Eye (tissue), 1 donor: ENCODE measurements around the gene GNRHR.
"Not testable (repeated sequence)": the region's sequence is repeated elsewhere in the genome, so short reads cannot be mapped to it uniquely, and the experiment has no call there.

Experiments used
- DNase-seq: peaks from one replicate; pipeline ENCODE4 v3.0.0-alpha.2; 2015

GNRHR gene

GRCh38 chr4:67754288-67754687, at the start of gene GNRHR:
Gene GNRHR (minus strand): TSS chr4:67754388. CDS start chr4:67754335, 53 bp downstream.
- DNase-seq = no peak

GRCh38 chr4:67796810-67797209, 42.6 kb upstream of the GNRHR start:
- no peak for DNase-seq

- no peak for DNase-seq
Measured at GRCh38 chr4:67790721-67791120, 36.5 kb upstream of the GNRHR start.

GRCh38 chr4:67787311-67787710, 33.1 kb upstream of the GNRHR start:
- DNase-seq = no peak

DNA sequence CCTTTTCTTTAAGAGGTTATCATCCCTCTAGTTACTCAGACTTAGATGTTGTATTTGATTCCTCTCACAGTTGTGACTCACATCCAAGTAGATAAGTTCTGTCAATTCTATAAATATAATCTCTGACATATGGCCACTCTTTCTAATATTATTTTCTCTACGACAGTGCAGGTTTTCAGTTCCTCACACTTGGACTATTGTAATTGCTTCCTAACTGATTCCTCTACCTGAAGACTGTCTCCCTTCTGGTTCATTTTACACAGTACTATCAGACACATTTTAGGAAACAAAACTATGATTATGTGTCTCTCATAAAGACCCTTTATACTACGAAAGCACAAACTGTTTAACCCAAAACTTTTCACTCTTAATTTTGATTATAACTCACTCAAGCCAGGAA, 31.3 kb upstream of the GNRHR start:
- no peak for DNase-seq

DNA sequence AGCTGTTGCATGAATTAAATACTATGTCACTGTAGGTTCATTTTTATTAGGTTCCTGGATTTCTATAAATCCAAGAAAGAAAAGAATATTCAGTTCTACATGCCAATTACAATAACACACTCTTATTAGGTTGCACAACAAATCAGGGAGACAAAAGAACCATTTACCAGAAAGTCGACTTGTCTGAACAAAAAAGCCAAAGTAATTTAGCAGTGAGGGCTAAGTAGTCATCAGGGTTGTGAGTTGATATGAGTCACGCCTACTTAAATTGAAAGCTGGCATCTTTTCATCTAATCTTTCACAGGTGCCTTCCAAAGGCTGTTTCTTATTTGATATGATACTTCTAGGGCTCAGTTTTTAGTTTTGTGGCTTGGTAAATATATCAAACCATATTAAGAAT, 25.4 kb upstream of the GNRHR start:
- DNase-seq = no peak

DNA sequence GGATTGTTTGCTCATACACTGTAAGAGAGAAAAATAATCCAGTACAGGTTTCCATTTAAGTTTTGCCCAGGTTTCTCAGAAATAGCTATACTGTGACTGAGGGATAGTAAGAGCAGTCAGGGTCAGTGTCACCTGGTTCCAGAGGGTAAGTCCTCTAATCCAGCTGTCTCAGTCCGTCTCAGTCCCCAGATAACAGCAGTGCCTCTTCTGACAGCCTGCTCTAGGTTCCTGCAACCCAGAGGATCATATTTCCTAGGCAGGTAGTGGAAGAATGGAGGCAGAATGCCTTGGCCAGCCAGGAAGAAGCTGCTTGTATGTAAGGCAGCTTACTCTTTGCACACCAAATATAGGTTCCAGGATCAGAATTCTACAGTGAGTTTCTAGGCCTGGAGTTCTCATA, 22.6 kb upstream of the GNRHR start:
- DNase-seq = no peak

- no peak for DNase-seq
Measured at GRCh38 chr4:67770422-67770821, 16.2 kb upstream of the GNRHR start.

DNA sequence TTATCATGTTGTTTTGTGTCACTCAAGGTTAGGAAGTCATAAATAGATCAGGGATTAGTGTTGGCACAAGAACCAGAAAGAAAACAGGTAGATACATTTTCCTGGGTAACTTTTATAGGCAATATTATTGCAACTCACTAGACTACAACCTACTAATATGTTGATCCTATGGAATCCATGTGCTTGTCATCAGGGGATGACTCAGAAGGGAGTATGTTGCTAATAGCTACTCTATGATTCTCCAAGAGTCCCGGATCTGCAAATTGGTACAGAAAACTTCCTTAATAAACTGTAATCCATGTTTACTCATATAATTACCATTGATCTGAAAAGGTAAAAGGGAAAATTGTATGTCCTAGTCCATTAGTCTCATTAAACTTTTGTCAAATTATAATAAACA, 11.7 kb upstream of the GNRHR start:
- no peak for DNase-seq

DNA sequence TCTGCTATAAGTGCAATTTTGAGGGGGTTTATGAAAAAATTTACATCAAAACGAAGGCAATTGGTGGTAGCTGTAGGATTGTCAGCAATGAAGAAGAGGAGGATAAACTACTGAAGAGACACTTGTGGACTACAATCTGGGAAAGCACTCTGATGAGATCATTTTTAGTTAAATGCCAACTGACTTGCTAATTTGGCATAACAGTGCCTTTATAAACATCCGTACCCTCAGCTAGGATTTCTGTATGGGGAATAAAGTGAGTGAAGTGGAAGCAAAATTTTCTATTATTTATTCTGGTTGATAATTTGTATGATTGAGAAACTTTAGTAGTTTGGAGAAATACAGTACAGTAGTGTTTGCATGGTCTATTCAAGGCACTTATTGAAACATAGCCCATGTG, 11.2 kb upstream of the GNRHR start:
- DNase-seq = no peak

DNA sequence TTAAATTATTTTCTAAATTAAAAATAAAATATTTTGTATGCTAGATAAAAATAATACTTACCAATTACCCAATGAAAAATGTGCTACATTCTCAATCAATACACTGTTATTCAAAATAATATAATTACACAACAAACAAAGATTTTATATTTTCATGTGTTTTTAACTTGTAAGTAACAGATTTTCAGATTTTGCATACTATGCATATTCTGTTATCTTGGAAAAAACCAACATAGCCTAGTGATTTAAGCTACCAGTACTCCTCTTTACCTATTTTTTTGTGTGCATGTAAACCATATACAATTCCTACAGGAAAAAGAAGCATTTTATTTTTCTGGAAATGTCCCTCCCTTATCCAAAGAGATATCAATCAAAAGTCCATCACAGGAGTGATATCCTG, 10.0 kb upstream of the GNRHR start:
- no peak for DNase-seq

DNA sequence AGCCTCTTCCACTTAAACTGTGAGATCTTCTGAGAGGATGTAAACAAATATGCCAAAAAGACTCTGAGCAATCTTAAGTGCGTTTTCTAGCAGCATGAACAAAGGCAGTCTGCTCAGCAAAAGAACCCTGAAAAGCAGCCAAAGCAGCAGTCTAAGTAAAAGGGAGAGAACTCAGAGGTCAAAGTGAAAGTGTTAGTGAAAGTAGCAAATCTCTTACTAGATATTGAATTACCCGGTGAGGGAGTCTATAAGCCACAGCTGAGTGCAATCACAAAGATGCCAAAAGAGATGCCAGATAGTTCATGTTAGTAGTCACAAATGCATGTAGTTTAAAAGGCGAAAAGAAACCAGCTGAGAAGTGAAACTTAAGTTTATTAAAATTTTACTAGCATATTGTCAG, 7.9 kb upstream of the GNRHR start:
- no peak for DNase-seq

DNA sequence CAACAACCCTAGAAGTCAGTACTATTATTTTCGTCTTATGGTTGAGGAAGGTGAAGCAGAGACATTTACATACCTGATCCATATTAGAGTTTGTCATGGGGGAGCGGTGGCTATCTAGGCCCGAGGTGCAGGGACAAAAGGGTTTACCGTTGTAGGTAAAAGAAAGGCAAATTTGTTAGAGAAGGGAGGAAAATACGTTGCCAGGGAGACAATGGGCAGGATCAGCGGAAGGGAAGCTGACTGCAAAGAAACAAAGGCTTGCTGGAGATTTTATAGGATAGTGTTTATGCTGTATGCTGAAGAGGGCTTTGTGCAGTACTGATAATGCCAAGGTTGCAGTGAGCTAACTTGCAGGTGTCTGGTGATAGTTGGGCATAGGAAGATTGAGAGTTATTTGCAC, 2.8 kb upstream of the GNRHR start:
- not testable (repeated sequence) for DNase-seq

DNA sequence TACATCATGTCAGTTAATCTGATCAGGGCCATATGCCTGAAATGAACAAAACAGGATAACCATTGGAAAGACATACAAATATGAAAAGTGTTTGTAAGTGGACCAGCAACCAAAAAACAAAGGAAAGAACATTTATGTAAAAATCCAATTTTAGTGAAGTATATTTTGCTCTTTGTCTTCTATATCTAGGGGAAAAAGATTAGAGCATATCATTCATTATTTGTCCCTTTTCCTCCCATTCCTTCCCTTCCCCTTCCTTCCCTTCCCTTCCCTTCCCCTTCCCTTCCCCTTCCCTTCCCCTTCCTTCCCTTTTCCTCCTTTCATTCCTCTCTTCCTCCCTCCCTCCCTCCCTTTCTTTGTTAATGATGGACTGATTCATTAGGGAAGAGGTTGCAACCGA, 1.8 kb upstream of the GNRHR start:
- no peak for DNase-seq

- no peak for DNase-seq
Measured at GRCh38 chr4:67751260-67751659, 2.9 kb downstream of the GNRHR start.

- DNase-seq = no peak
Measured at GRCh38 chr4:67750691-67751090, 3.5 kb downstream of the GNRHR start.

DNA sequence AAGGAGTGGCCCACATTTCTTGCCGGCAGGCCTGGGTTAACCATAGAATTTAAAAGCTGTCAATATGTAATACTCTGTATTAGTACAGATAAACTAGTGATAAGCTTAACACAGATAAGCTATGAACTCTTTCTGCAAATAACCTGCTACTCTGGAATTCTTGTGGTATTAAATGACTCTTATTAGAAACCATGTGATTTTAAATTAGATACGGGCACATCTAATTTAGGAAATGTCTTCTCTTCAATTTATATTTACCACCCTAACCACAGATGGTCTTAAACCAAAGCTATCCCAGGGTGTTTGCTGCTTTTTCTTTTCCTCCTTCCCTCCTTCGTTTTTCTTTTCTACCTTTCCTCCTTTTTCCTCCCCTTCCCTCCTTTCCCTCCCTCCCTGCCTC, 4.9 kb downstream of the GNRHR start:
- no peak for DNase-seq

DNA sequence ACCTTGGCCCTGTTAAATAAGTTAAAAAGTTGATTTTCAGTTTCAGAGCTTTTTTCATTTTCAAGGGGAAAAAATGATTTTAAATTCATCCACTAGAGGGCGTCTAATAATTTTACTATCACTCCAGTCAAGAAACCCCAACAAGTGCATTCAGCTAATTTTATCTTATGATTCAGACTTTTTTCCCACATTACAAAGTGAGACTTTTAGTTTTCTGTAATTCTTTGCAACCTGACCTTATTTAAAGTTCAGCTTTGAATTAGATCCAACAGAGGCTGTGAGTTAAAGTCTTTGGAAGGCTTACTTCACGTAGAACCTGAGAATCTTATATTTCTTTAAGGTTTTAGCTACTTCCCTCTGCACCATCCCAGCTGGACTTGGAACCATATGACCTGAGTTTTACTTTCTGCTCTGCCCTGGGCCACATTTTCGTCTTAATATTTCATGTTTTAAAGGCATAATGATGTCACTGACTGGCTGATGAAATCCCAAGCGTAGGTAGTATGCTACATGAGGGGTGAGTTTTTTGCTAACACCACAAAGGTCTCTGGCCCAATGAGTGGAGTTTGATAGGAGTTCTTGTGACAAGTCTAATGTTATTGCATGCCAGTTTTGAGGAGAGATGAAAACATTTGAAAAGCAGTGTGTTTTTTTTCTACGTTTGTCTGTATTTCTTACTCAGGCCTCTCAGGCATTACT, 7.2 kb downstream of the GNRHR start:
- peak; percentile 74 for DNase-seq

DNA sequence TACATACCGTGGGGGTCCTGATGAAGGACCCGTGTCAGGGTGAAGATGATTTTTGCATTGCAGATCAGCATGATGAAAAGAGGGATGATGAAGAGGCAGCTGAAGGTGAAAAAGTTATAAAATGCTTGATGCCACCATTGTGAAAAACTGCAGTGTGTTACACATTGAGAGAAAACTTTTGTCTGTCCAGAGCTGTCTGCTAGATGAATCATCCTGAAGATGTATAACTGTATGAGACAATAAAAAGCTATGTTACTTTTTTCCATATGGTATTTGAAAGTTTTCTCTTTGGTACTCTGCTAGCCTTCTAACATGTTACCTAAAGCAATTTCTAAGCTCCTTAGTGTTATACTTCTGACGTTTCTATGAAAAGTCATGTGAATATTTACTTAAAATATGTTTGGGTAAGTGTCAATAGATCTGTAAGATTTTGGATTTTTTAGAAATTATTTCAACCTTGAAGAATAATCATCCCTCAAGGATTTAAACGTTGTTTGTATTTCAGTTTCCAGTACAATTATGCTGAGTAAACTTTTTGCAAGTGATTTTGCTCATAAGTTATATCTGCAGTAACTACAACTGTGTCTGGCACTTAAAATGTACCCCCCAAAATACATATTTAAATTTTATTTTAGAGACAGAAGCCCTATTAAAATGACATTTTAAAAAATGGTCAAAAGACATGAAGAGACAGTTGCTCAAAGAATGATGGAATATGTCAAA, 9.5 kb downstream of the GNRHR start:
- DNase-seq = no peak

DNA sequence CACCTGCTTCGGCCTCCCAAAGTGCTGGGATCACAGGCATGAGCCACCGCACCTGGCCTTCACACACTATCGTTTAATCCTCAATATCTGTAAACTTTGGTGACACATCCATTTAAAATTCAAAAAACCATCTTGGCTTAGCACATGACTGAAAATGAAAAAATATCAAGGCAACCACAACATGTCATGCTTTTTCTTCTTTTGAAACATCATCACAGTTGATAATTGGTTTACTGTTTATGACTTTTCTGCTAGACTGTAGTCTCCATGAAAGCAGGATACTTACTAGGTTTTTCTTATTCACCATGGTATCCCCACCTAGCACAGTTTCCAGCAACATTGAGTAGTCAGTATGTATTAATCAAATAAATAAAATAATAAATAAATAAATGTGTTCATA, 11.0 kb downstream of the GNRHR start:
- DNase-seq = no peak

DNA sequence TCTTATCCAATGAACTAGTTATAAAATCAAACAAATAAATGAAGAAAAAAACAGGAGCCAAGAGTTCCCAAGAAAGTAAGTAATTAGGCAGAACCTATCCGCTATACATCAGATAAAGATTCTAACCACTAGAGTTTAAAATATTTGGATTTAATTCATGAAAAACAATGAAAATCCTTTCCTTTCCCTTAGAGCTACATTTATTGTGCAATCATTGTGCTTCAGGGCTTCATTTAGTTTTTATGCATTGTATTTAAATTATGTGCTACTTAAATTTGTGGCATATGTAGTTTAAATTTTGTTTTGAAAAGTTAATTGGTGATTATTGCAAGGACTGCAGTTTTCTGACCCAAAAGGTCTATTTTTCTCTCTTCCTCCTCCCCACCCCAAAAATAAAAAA, 17.9 kb downstream of the GNRHR start:
- no peak for DNase-seq

GRCh38 chr4:67735325-67735724, 18.9 kb downstream of the GNRHR start:
- no peak for DNase-seq

DNA sequence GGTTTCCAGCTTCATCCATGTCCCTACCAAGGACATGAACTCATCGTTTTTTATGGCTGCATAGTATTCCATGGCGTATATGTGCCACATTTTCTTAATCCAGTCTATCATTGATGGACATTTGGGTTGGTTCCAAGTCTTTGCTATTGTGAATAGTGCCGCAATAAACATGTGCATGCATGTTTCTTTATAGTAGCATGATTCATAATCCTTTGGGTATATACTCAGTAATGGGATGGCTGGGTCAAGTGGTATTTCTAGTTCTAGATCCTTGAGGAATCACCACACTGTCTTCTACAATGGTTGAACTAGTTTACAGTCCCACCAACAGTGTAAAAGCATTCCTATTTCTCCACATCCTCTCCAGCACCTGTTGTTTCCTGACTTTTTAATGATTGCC, 23.7 kb downstream of the GNRHR start:
- DNase-seq = not testable (repeated sequence)

- DNase-seq = no peak
Measured at GRCh38 chr4:67727124-67727850, 26.9 kb downstream of the GNRHR start.
